HG02623 (cell line): ENCODE measurements around the gene COMP.
"Not testable (repeated sequence)": the region's sequence is repeated elsewhere in the genome, so short reads cannot be mapped to it uniquely, and the experiment has no call there.

ENCODE experiments used
- ATAC-seq: cut with Tn5 transposase; IDR thresholded peaks from one replicate; pipeline ENCODE4 v1.9.1; 2021; ENCODE audit warnings: moderate library complexity; ENCODE audit not compliant: unreplicated experiment

Gene COMP

DNA sequence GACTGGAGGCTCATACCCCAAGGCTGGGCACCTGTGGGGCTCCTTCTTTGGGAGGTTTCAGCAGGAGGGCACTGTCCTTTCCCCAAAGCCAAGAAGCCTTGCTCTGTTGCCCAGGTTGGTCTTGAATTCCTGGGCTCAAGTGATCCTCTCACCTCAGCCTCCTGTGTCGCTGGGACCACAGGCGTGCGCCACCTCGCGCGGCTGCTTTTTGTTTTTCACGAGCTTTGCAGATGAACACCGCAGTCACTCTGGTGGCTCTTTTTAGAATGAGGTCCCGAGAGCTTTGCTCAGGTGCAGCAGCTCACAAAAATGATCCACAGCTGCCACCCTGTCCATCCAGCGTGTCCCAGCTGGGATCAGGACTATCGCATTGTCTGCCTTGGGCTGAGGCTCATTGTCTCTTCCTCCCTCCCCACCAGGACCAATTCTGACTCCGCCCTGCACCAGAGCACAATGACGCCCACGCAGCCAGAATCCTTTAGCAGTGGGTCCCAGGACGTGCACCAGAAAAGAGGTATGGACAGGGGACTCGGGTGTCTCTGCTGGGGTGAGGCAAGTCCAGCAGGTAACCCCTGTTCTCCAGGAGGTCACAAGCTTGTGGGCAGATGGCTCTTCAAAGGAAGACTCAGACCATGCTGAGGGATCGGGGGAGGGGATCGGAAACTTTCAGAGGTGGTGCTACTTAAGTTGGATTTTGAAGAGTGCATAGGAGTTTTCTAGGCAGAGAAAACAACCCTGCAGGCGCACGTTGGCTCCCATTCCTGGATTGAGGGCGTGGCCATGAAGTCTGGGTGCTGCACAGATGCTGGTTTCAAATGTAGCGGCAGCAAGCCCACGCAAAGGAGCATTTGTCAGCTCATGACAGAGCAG, 41.5 kb downstream of the COMP start:
- no peak for ATAC-seq

DNA sequence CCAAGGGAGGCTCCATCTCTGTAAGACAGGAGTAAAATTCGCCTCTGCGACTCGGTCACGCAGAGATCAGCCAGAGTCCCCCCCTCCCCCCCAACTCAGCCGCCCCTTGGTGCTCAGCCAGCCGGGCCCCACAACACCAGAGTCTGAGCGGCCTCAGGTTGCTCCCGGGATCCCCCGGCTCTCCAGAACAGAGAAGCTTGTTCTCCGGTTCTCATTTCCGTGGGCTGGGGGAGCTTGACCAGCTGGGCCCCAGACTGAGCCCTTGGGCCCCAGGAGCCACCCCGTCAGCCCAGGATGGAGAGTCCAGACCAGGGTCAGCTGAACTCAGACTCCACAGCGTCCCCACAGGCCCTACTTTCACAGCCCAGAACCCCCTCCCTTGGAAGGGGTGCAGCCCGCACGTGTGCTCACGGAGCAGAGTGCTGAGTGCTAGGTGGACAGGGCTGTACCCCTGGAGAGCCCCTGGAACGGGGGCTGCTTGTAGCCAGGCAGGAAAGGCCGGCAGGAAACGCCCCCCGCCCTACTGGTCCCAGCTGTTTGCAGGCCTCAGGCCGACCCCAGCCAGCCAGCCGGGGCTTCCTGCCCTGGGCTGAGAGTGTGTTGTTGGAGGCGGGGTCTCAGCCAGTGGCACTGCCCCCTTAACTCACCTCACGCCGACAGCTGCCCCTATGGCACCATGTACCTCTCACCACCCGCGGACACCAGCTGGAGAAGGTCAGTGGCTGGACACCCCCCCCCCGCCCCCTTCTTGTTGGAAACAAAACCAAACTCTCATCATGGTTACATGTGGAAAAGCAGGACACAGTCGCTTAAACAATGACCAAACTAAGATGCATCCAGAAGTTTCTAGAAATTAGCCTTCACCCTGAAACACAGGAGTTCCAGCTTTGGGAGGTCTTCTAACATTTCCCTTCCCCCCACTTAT, 44.4 kb downstream of the COMP start:
- no peak for ATAC-seq

DNA sequence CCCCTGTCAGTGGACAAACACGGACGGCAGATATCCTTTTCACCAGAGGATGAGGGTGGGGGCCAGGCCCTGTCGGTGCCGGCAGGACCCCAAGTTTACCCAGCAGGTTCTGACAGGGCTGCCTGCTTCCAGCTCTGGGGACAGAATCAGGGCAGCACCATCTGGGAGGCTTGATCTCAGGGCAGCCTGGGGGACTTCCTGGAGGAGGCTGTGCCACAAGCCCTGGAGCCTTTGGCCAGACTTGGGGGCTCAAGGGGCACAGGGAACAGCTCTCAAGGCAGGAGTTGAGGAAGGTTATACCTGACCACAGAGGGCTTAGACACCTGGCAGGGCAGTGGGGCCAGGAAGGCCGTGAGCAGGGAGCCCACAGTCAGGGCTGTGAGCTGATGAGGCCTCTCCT, 45.2 kb downstream of the COMP start:
- ATAC-seq: no peak

DNA sequence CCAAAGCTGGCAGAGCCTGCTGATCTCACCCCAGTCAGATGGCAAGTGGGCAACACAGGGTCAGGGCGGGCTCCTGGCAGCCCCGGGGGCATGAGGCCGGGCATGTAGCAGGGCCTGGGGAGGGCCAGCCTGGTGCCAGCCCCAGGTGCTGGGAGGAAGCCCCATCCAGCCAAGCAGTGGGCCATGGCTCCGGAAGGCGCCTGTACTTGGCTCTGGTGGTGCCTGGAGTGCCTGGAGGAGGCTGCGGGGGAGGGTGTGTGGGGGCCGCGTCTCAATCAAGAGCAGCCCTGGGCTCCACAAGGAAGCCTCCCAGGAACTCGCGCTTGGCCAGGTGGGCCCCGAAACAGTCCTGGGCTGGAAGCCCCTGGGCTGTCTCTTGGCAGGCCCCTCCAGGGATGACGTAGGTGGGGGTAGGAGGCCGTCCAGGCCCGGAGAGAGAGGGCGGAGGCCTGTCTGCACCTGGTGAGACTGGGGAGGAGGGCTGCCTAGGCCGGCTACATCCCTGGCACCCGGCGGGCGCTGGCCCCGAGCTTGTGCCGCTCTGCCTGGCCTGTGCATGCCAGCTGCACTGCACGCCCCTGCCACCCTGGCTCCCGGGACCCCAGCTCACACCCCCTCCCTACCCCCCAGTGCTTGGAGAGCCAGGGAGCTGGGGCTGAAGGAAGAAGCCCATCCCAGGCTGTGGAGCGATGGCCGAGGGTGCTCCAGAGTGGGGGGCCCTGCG, 45.9 kb downstream of the COMP start:
- ATAC-seq: no peak

DNA sequence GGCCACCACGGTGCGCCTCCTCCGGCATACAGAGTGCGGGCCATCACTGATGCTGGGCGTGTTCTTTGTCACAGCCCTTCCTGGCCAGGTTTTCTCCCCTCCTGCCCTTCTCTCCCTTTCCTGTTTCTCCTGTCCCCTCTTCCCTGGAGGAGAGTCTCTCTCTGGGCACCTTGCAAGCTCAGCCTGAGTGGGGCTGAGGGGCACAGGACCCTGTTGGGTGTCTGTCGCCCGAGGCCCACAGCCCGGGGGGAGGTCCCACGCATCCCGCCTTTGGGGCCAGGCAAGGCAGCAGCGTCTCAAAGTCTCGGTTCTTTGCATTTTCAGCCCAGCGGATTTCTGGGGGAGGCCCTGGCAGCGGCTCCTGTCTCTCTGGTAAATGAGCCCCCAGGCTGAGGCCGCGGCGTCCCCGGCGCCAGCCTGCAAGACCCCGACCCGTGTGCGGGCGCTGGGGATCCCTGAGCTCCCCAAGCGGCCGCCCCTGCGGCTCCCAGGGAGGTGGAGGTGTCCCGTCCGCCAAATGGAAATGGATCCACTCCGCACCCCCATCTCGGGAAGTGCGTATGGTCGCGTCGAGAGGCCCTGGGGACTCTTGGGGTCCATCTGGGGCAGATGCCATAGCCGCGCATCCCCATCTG, 47.2 kb downstream of the COMP start:
- ATAC-seq: no peak

DNA sequence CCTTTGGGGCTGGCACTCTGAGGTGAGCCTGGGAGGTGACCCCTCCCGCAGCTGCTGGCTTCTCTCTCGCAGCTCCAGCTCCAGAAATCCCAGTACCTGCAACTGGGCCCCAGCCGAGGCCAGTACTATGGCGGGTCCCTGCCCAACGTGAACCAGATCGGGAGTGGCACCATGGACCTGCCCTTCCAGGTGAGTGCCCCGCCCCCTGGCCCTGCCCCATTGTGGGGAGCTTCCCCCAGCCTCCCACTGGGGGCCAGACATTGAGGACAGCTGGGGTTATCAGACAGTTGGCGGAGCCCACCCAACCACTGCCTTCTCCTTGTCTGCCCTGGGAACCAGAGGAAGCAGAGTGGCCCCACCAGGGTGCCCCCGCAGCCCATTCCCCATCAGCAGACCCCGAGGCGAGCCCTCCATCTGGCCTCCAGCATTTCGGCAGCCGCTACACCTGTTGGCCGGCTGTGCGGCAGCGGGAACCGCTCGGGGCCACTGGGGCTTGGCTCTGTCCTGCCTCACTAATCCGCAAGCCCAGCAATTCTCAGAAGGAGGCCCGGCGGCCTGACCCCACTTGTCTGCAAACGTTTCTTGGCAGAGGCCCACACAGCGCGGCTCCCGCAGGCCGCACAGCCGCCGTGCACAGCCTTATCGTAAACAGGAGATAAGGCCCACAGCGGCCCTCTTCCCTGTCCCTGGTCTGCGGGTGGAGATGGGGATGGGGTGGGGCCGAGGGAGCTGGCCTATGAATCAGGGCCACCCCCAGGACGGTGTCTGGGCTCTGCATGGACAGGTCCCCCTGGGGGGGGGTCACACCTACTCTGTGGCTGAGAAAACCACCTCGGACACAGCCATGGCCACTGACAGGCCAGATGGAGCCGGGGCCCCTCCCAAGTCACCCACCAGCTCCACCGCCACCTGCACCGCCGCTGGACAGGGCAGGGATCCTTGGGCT, 48.0 kb downstream of the COMP start:
- ATAC-seq: no peak

DNA sequence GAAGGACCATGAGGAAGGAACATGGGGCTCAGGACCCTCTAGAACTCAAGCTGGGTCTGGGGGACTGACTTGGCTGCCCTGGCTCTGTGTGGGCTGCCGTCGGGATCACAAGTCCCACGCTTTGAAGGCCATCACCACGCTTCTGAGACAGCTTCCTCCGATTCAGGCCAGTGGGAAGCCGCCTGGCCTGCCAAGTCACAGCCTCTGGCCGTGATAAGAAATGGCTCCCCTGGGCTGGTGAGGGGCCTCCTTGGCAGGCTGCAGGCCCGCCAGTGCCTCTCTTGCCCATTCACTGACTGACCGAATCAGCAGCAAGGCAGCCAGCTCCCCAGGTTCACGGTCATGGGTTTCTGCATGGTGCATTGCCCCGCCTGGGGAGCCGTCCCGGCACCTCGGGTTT, 48.8 kb downstream of the COMP start:
- ATAC-seq: no peak

DNA sequence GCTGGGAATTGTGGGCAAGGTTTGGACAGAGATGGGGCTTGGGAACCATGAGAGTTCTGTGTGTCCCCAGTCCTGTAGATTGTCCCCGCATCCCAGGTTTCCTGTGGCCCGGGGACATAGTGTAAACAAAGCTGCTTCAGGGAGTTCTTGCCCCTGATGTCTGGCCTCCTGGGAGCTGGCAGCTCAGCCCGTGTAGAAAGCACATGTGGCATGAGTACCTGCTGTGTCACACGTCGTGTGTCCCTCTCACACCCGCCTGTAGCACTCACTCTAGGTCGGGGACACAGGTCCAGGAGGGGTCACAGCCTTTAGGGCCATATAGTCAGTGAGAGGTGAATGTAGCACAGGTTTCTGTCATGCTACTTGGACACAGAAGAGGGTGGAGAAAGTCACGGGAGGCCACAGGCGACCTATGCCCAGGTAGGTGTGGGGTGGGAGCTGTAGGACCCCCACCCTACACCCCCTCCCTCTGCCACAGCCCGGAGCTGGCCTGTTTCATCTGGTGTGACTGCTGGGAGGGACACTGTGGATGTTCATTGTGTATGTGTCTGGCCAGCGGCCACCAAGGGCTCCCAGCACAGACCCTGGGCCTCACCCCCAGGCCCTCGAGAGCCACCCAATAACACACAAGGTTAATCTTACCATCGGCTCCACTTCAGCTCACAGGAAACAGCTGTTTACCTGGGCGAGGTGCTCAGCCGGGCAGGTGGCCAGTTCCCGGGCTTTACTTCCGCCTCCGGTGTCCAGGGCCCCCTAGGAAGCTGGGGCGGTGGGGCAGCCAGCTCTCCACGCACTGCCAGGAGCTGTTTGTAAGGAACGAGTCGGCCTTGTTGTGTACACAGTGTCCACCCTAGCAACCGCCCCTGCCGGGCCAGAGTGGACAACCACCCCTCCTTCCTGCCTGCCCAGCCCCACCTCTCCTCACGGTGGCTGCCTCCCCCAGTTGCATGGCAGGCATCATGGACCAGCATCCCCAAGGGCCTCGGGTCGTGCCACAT, 49.7 kb downstream of the COMP start:
- ATAC-seq: no peak

DNA sequence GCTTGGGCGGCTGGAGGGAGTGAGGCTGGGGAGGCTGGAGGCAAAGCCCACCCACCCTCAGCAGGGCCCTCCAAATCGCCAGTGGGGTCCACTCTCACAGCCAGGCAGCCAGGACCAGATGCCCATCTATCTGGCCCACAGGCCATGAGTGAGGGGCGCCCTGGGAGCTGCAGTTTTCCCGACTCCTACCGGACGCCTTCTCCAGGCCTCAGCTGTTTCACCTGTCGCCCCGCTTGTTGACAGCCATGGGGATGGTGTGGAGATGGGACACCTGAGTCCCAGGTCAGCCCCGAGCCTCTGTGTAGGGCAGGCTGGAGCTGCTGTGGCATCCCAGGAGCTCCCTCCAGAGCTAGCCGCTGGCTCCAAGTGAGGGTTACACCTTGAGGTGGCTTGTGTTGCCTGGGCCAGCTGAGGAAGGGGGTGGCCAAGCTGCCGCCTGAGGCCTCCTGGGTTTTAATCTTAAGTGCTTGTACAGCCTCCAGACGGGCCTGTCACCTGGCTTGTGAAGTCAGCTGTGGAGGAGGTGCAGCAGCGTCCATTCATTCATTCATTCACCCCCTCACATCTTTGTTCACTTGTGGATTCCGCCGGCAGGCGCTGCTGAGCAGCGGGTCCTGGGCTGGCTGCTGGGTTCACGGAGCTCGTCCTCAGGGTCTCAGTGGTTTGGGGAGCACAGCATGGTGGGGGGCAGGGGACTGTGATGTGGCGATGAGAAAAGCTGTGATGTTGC, 52.0 kb downstream of the COMP start:
- no peak for ATAC-seq

DNA sequence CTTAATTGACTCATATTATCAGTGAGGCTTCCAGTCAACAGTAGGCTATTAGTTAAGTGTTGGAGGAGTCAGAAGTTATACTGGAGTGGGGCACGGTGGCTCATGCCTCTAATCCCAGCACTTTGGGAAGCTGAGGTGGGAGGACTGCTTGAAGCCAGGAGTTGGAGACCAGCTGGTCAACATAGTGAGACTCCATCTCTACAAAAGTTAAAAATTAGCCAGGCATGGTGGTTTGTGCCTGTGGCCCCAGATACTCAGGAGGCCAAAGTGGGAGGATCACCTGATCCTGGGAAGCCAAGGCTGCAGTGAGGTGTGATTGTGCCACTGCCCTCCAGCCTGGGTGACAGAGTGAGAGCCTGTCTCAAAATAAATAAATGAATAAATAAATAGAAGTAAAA, 53.2 kb downstream of the COMP start:
- no peak for ATAC-seq

DNA sequence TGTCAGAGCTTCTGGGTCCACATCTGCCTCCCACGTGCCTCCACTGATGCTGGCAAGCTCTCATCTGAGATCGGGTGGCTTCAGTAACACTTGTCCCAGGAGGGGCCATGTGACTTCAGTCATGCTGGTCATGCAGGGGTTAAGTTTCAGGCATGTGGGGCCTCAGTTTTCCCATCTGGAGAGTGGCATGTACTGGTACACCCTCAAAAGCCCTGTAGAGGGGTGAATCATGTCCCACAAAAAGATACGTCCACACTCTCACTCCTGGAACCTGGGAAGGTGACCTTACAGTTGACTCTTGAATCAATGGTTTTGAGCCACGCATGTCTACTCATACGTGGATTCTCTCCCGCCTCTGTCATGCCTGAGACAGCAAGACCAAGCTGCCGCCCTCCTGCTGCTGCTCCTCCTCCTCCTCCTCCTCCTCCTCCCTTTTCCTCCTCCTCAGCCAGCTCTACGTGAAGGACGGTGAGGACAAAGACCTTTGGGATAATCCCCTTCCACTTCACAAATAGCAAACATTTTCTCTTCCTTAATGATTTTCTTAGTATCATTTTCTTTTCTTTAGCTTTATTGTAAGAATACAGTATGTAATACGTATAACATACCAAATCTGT, 53.7 kb downstream of the COMP start:
- ATAC-seq: no peak

DNA sequence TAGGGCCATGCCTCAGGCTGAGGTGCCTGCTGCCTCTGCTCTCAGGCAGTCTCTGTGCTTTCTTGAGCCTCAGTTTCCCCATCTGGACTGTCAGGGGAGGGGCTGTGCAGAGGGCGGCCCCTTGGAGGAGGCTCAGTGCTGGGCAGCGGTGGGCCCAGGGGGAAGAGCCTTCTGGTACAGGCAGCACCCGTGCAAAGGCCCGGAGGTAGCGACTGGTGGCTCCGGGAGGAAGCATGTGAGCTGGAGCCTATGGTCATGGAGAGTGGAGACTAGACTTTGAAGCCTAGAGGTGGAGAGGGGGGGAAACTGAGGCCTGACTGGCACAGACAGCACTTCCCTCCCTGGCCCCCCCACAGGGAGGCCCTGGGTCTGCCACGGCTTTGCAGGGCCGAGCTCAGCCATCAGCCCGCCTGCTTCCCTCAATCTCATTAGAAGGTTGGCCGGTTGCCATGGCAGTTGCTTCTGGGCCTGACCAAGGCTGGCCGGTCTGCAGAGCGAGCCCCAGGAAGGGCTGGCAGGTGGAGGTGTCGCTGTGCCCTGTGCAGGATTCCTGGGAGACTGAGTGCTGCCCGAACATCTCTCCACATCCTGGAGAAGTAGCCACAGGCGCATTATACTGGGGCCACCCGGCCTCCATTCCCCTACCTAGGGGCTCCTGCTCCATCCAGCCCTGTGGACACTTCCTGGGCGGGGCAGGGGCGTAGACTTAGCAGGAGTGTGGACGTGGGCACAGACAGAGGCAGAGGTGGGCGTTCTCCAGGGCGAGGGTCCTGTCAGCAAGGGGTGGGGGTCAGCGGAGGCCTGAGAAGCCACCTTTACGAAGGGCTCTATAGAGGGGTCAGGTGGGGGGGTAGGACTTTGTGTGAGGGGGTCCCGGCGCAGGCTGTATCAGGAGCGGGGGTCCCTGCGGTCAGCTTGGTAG, 54.4 kb downstream of the COMP start:
- no peak for ATAC-seq

DNA sequence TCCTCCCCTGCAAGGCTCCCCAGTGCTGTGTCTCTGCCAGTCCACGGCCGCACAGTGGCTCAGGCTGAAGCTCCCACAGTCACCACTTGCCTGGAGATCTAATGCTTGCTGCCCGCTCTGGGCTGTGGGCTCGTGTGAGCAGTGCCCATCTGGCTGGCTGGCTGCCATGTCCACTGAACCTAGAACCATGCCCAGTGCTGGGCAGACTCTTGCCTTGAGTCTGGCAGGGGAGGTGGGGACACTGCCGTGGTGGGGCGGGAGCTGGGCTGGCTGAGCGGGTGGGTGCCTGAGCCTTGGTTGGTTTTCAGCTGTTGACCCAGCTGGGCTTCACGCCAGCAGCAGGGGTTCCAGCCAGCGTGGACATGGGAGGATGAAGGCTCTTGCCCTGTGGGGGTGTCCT, 55.4 kb downstream of the COMP start:
- ATAC-seq: no peak

DNA sequence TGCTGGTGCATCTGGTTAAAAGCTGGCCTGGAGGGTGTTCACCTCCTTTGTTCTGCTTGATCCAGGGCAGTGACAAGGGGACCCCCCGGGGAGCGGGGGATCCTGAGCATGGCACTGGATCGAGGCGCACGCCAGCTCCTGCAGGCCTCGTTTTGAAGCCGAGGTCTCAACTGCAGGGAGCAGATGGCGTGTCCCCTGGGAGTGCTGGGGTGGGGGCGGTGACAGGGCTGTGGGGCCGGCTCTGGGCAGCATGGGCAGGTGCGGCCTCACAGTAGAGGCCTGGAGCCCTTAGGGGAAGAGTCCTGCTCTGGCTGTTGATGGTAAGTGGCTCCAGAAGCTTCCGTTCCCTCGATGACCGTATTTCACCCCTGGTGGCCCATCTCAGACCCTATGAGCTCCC, 55.8 kb downstream of the COMP start:
- no peak for ATAC-seq

DNA sequence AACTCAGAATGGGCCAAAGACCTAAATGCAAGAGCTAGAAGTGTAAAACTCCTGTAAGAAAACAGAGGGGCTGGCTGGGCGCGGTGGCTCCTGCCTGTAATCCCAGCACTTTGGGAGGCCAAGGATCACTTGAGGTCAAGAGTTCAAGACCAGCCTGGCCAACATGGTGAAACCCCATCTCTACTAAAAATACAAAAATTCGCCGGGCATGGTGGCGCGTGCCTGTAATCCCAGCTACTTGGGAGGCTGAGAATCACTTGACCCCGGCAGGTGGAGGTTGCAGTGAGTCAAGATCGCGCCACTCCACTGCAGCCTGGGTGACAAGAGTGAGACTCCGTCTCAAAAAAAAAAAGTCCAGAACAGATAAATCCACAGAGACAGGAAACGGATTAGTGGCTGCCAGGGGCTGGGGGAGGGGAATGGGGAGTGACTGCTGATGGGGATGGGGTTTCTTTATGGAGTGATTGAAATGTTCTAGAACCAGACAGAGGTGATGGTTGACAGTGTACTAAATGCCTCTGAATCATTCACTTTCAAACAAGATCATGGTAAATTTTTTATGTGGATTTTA, 57.3 kb downstream of the COMP start:
- not testable (repeated sequence) for ATAC-seq

DNA sequence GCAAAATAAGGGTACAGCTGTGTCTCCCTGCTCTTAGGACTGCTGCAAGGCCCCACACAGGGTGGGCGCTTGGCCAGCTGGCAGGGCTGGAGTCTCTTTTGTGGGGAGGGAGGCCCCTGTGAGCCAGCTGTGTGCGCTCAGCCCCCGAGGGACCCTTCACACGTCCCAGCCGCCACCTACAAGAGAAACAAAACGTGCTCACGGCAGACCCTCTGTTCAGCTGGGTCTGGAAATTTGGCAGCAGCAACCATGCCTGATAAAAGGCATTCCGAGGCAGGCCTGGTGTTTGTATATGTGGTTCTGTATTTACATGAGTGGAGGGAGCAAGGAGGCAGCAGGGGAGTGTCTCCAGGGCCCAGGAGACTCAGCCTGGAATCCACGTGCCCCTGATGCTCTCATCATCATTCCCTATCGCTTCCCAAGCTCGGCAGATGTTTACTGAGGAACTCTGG, 57.9 kb downstream of the COMP start:
- ATAC-seq: no peak
